Stimulated activated CD4-positive, alpha-beta T cell treated with anti-CD3 and anti-CD28 coated beads, Interleukin-2, amount 100 ng/mL, for 24 hours (primary cell): ENCODE results near the gene CORO6.

Experiments used
- DNase-seq, 2 donors: peaks; one replicate each; pipeline ENCODE4 v3.0.0-alpha.2; 2020

The CORO6 gene

DNA sequence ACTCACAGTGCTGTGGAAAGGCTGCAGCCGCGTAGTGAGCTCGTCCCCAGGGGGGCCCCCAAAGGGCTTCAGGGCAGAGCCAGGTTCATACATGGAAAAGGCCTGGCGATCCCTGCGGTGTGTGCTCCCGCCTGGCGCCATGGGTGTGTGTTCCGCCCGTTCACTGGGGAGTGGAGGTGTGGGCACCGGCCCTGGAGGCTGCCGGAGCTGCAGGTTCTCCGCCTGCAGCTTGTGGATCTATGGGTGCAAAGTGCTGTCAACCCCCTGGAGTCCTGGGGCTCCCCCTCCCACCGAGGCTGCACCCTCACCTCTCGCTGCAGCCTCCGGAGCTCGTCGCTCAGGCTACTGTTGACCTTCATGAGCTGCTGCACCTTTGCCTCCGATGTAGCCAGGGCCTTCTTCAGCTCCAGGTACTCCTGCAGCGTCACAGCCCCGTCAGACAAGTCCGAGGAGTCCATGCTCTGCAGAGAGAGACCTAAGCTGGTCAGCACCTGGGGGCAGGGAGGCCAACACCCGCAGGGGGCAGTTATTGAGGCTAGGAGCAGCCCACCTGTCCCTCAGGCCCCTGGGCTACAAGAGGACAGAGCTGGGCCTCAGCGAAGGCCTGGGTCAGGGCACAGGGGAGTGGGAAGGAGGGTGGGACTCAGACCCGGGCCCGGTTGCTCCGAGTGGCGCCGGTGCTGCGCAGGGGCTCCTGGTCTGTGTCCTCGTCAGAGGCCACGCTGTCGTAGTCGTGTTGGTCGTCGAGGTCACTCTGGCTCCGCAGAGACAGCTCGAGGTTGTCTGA lies 46.3 kb downstream of the CORO6 start:
- no peak for DNase-seq

DNA sequence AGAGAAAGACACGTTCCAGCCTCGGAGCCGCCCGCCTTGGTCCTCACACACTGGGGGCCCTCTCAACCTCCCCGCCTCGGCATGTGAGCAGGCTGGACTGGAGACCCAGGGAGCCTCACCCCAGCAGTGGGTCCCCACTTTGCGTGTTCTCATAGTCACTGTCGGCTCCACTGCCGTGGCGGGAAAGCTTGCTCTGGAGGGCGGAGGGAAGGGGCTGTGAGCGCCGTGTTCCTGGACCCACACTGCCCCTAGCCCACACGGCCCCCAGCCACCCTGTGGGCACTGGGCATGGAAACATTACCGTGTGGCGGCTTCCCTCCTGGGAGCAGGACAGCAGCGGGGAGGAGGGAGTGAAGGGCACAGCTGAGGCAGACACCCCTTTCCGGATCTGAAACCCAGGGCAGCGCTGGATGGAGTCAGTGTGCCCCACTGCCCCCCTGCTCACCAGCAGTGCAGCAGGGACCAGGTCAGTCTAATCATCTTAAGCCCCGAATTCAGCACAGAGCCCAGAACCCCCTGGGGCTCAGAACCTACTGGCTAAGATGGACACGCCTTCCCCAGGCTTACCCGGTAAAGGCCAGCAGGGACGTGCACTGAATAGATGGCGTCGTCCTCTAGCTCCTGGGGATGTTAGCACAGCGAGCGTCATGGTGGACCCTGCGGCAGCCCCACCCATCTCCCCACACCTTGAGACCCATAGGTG lies 47.0 kb downstream of the CORO6 start:
- no peak for DNase-seq

DNA sequence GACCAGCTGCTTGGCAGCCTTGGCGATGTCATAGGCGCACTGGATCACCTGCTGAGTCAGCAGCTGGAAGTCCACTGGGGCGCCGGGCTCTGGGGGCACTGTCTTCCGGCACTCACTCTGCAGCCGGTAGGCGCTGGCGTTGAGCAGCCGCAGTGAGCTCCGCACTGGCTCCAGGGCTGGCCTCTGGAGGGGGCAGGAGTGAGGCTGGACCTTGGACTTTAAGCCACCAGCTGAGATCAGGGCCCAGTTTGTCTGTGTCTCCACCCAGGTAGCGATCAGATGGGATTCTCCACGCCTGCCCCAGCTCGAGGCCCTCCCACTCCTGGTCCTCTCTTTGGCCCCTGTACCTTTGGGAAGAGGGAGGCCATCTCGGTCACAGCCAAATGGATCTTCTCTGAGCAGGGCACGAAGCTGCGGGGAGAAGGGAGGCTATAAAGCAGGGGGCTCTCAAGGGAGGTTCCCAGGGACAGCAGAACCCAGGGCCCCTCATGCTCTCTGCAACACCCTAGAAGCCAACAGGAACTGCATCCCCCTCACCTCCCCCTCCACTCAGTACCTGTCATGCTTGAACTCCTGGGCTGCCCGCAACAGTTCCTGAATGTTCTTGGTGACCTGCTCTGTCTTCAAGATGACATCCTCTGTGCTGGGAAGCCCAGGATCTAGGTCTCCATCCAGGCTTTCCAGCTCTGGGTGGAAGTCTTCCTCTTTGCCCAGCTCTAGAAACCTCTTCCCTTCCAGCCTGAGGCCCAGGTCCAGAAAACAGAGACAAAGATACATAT lies 47.8 kb downstream of the CORO6 start:
- no peak for DNase-seq

DNA sequence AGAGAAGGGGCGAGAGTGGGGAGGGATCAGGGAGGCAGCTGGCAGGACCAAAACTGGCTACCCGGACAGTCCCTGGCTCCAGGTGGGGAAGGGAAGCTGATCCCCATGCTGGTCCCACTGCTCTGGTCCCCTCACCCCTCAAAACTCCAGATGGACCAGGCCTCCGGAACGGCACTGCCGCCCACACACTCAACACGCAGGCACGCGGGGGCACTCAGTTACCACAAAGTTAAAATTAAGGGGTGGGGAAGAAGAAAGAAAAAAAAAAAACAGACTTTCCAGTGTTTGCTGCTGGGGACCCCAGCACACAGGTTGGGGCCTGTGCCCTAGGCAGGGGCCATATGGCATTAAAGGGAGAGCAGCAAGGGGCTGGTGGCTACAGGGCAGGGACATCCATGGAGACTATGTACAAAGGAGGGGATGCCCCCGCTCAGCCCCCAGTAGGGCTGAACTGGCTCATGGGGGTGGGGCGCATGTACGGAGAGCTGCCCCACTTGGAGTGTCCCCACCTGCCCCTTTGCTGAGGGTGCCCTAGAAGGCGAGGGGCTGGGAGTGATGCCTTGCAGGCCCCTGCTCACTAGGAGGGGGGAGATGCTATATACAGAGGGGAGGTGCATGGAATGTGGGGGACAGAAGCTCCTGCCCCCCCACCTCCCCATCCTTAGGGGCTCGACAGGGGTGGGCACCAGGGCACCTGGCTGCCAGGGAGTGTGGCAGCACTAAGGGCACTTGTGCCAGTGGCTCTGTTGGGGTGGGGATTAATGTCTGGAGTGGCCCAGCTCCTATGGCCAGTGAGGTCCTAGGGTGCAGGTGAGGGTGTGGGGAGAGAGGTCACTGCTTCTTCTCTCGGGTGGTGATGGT lies 48.6 kb downstream of the CORO6 start:
- no peak for DNase-seq

DNA sequence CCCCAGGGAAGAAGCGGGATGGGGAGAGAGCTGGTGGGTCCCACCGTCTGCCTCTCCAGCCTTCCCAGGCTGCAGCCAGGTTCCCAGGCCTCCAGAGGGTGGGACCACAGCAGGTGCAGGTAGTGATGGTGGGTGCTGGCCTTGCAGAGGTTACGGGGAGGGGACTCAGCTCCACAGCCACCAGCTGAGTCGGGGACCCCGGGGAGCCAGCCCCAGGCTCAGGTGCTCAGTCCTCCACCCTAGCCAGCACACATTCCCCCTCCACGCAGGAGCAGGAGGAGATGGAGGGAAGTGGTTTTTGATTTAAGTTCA lies 49.2 kb downstream of the CORO6 start:
- DNase-seq: no peak

DNA sequence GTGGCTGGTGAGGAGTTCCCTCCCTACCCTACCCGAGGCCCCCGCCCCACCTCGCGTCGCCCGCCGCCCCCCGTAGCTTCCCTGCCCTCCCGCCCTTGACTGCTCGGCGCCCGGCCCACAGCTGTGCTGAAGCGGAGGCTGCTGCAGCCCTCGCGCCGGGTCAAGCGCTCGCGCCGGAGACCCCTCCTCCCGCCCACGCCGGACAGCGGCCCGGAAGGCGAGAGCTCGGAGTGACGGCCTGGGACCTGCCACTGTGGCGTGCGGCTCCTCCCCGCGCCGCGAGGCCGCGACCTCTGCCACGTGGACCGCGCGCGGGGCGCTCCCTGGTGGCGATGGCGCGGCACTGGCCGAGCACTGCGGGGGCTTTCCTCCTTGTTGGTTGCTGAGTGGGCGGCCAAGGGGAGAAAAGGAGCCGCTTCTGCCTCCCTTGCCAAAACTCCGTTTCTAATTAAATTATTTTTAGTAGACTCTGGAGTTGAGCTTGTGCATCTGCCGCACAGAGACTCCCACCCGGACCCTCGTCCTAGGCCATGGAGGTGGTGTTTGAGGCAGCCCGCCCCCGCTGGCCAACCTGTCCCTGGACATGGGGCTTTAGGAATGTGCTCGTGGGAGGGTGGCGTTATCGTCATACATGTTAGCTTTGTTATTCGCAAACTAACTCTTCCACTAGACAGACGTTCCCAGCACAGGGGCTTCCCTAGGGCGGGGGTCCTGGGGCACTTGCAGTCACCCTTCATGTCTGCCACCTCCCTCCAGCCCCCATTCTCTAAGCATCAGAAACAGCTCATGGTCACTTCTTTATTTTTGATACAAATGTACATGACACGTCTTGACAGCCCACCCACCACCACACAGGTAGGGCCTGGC lies 49.8 kb downstream of the CORO6 start:
- DNase-seq: peak; percentile 55 to 71

DNA sequence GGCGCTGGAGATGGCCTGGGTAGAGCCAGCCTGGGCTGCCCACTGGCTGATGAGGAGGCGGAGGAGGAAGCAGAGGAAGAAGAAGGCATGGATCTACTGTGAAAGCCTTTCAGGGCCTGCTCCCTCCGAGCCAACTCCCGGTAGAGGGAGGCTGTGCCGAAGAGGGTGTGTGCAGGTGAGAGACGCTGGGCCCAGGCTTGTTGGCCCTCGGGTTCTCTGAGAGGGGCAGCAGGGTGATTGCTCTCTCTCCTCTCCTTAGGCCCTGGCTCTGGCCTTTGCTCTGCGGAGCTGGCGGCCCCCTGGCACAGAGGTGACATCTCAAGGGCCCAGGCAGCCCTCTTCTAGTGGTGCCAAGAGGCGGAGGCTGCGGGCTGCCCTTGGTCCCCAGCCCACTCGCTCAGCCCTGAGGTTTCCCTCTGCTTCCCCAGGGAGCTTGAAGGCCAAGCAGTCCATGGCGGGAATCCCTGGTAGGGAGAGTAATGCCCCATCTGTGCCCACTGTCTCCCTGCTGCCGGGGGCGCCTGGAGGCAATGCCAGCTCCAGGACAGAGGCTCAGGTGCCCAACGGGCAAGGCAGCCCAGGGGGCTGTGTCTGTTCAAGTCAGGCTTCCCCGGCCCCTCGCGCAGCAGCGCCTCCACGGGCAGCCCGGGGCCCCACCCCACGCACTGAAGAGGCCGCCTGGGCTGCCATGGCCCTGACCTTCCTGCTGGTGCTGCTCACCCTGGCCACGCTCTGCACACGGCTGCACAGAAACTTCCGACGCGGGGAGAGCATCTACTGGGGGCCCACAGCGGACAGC lies 50.6 kb downstream of the CORO6 start:
- no peak for DNase-seq

DNA sequence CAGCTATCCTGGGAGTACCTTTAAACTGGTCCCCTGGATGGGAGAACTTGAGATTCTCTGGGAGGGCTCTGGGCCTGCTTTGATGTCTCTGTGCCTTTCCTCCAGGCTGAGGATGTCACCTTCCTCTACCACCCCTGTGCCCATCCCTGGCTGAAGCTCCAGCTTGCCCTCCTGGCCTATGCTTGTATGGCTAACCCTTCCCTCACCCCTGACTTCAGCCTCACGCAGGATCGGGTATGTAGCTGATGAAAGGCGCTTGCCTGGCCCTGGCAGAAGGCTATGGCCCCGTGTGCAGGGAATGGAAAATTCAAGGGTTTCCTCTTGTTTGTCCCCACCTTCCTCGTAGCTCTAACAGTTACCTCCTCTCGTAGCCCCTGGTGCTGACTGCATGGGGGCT lies 51.2 kb downstream of the CORO6 start:
- no peak for DNase-seq

DNA sequence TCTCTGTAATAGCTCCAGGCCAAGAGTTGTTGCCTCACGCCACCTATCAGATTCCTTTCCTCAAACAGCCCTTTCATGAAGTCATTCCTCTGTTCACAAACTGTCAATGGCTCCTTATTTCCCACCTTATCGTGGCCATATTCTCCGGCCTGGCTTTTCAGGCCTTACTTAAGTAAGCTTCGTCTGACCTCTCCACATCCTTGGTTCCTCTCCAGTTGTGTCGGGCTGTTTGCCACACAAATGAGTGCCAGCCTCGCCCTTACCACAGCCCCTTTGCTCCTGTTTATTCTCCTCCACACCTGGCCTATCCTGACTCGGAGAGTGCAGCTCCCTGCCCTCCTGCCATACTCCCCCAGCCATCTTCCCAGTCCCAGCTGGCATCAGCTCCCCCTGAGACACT lies 52.2 kb downstream of the CORO6 start:
- no peak for DNase-seq

DNA sequence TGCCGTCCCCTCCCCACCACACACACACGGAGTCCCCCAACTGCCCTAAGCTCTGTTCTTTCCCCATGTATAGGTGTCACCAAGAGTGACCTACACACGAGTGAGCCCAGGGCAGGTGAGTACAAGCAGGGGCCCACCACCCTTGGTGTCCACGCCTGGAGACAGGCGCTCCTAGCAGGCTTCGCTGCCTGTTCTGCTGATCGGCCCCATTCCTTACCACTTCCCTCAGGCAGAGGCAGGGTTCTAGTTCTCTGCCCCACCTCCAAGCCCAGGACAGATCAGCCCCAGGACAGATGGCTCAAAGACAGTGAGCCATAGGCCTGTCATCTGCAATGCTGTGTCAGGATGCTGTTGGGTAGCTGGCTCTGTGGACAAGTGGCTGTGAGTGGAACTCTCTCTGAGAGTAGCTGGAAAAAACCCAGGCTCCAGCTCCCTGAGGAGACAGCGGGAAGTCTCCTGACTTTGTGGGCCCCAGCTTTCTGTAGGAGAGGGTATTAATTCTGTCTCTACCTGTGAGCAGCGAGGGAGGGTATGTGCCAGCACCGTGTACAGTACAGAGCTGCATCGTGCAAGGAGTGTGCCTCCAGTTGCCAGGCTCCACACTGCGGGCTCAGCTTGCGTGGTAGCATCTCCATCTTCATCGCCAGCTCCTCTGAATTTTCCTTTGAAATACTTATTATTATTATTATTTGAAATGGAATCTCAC lies 53.3 kb downstream of the CORO6 start:
- DNase-seq: no peak

DNA sequence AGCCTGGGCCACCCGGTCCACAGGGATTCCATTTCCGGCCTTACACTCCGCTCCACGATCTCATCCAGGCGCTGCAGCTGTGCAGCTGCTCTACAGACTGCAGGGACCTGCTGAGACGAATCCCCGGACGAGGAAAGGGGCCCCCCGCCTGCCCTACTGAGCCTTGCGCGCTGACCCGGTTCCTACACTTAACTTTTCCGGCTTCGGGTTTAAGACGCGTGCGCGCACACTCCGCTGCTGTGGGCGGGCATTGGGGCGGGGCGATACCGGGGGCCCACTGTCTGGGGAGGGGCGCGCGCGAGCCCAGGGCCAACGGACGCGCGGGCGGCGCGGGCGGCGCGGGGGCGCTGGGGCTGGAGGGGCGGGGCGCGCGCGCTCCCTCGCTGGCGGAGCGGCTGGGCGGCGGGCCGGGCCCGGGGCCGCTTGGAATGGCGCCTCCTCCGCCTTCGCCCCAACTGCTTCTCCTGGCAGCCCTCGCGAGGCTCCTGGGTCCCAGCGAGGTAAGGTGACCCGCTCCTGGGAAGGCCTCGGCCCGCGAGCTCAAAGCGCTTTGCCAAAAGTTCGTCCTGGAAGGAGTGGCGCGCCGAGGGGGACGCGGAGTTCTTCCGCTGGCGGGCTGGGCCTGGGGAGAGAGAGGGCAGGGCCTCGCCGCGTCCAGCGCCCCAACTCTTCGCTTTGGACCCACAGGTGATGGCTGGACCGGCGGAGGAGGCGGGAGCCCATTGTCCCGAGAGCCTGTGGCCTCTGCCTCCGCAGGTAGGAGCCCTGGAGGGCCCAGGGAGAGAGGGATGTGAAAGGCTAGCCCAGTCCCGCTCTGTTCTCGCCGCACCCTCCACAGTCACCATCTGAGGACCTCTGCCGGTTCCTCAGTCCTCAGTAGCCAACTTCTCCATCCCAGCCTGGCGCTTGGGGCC lies 54.1 kb downstream of the CORO6 start, which contains the start of gene TP53I13:
Gene TP53I13, plus strand, starts transcription at position 371 of the 914 bp plus-strand sequence. Its CDS starts 58 bp downstream, at position 429.
- DNase-seq: peak; percentile 90 to 95

DNA sequence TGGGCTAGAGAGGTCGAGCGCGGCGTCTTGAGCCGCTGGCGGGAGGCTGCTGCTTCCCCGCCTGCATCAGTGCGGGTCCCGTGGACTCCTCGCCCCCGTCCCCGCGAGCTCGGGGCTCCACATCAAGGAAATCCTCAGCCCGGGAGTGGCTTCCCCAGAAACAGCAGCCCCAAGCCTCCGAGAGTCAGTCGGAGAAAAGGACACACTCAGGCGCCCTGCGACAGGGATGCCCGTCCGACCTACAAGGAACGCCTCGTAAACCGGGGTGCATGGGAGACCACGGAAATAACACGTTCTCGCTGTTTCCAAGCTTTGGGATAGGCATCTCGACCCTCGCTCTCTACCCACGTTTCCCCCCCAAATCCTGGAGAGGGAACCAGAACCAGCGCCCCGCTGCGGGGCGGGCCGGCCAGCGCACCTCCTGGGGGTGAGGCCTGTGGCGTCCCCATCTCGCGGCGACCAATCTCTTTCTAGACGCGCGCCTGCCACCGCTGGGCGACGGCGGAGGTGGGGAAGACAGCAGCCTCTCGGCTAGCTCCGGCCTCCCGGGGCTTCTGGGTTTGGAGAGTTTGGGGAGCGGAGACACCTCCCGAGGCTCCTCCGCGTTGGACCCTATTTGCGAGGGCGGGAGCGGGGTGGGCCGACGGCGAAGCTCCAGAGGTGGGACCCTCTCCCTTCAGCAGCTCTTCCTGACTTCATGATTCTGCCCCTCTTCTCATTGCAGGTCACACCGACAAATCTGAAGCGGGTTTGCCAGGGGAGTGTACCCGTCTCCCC lies 55.0 kb downstream of the CORO6 start:
- peak; percentile 77 to 82 for DNase-seq

DNA sequence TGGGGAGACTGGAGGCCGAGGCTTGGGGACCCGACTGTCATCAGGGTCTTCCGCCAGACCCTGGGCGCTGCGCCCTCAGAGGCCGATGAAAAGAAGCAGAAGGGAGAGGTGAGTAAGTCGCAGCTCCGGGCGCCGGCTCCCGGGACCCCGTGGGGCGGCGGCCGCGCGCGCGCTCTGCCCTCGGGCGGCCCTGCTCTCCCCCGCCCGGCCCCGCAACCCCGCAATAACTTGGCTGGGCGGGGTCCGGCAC lies 55.5 kb downstream of the CORO6 start:
- DNase-seq: no peak

DNA sequence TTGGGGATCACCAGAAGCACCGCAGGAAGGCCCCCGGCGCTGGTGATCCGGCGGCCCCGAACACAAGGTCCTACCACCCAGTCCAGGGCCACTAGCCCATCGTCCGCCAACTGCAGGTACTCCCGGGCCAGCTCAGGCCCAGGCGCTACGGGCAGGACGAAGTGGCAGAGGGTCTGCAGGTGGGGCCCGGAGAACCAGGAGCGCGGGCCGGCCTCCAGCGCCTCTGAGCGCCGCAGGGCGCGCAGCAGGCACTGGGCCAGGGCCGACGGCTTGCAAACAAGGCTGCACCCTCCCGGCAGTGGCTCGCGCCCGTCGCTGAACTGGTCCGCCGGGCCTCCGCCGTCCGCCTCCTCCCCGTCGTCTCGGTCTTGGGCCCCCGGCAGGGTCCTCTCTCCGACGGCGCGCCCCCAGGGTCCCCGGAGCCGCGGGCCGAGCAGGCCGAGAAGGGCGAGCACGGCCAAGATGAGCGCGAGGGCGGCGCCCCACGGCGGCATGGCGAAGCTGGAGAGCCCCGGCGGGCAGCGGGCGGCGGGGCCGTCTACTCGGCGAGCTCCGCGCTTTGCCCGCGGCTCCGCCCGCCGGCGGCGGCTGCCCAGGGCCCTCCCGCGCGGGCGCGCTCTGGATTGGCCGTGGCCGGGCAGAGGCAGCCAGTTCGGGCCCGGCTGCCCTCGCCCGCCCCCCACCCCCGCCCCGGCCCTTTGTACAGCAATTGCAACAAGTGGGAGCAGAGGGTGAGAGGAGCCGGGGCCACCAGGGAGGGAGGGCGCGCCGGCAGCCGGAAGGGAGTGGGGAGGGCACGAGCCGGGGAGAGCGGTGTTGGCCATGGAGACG lies 56.0 kb downstream of the CORO6 start, which contains the start of gene ABHD15:
Gene ABHD15, minus strand, starts transcription at position 565 of the 831 bp plus-strand sequence. Its CDS starts 71 bp downstream, at position 494.
- DNase-seq: peak; percentile 62 to 69

DNA sequence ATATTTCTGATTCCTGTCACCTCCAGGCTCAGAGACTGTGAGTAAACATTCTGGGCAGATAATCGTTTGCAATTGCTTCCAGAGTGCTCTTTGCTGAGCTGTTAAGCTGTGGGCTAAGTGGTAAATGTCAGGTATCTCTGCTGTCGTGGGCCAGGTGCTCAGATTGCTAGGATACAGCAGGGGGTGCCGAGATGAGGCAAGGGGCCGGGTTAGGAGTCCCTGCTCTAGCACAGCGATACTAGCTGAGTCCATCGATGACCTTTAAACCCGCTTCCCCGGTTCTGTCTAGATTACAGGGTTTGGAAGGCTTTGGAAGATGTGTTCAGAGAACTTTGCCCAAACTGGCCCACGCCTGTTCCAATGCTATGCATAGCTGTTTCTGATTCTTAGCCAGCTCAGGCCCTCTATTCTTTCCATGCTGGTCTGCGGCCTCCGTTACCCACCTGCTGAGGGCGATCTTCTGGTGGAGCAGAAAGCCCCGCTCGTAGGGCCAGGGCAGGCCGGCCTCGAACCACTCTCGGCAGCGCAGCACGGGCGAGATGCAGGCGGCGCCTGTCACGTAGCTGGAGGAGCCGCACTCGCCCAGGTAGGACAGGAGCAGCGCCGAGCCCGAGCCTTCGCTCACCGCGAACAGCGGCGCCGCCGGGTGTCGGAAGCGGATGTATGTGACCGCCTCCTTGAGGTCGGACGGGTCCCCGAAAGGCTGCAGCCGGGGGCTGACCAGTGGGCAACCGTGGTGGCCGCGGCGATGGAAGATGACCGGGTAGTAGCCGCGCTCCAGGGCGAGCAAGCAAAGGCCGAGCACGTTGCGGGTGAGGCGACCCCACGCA lies 56.9 kb downstream of the CORO6 start:
- DNase-seq: peak; percentile 53 to 71
